ENCODE measurements around the gene BAD.
A peak's percentile ranks its signal among the peaks of the same experiment; 100 is the strongest.
"Not testable (repeated sequence)": the region's sequence is repeated elsewhere in the genome, so short reads cannot be mapped to it uniquely, and the experiment has no call there.

The BAD gene

GRCh38 chr11:64314805-64315561, 30.5 kb upstream of the BAD start:
- no peak for DNase-seq

DNA sequence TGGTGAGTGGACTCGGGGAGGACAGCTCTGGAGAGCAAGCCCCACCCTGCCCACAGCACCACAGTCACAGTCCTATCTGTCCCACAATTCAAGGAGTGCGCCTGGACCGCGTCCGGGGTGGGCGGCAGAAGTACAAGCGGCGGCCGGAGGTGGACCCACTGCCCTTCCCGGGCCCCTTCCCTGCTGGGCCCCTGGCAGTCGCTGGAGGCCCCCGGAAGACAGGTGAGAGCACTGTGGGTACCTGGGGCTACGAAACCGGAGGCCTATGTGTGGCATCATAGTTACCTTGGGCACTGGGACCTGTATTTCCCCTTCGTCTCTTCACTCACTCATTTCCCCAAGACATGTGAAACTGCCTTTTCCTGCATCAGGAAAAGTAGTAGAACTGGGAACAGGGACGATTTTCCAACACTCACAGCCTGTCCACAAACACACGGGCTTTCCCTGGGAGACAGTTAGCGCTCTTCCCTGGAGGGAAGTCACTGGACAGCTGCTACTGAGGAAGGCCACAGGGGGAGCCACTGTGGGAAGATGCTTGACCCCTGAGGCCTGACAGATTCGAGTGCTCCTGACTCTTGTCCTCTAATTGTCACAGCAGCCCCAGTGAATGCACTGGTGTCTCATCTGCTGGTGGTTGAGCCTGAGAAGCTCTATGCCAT, 29.8 kb upstream of the BAD start:
- no peak for DNase-seq

GRCh38 chr11:64313491-64314145, 29.2 kb upstream of the BAD start:
- no peak for DNase-seq

DNA sequence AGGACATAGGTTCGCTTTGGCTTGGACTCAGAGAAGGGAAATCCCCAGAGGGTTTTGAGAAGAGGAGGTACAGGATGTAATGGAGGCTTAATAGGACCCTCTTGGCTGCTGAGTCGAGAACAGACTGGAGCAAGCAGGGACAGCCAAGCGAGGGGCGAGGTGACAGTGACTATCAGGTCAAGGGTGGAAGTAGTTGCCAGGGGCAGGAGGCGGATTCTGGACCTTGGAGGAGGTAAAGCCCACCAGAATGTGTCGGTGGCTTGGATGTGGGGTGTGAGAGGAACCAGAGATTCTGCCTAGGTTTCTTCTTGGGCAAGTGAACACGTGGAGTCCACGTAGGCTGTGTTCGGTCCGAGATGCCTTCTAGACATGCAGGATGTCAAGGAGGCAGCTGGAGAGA, 28.5 kb upstream of the BAD start:
- no peak for DNase-seq

- DNase-seq: not testable (repeated sequence)
Measured at GRCh38 chr11:64307795-64308194, 23.3 kb upstream of the BAD start.

GRCh38 chr11:64306876-64307622, 22.6 kb upstream of the BAD start:
- DNase-seq: no peak

- no peak for DNase-seq
Measured at GRCh38 chr11:64306563-64306875, 22.1 kb upstream of the BAD start.

- DNase-seq: peak; percentile 61
Measured at GRCh38 chr11:64305691-64306562, 21.5 kb upstream of the BAD start.

DNA sequence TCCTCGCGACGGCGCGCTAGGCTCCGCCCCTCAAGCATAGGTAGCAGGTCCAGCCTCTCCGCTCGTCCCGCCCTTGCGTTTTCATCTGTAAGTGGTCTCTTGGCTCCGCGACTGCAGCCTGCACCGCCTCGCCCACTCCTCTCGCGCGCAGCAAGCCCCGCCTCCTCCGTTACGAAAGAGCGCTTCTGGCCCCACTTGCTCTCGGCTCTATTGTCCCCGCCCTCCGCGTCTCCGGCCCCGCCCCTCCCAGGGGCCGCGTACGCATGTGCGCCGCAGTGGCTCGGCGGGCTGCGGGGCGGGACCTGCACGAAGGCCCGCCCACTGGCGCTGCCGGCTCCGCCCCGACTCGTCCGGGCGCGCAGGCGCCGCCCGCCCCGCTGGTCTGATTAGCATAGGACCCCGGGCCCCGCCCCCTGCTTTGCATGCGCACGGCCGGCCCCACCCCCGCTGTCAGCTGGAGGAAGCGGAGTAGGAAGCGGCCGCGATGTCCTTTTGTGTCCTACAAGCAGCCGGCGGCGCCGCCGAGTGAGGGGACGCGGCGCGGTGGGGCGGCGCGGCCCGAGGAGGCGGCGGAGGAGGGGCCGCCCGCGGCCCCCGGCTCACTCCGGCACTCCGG, 20.7 kb upstream of the BAD start, which contains the start of gene ESRRA:
ESRRA (plus strand) TSS at position 450 of the 616 bp plus-strand sequence. CDS start 1,656 bp downstream, outside the sequence.
- peak; percentile 98 for DNase-seq

DNA sequence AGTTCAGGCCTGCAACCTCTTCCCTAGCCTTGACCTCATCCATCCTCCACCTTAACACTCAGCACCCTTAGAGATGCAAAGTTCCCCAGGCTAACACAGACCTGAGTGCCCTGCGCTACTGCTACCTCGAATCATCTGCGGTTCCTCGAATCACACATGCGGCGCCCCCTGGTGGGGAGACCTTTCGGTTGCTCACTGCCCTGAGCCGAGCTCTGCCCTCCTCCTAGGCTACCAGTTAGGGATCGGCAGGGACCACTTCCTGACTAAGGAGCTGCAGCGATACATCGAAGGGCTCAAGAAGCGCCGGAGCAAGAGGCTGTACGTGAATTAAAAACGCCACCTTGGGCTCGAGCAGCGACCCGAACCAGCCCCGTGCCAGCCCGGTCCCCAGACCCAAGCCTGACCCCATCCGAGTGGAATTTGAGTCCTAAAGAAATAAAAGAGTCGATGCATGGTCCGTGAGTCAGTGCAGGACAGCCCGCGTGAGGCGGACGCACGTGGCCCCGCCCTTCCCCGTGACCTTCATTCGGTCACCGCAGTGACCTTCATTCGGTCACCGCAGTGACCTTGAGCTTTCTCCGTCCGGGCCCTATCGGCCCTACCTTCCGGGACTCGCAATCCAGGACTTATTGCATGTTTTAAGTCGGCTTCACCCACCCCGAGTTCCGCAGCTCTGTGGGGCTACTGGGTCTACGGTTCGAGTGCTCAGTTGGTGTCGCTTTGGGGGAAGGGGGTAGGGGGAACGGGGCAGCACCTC, 20.0 kb upstream of the BAD start:
- DNase-seq: peak; percentile 90

DNA sequence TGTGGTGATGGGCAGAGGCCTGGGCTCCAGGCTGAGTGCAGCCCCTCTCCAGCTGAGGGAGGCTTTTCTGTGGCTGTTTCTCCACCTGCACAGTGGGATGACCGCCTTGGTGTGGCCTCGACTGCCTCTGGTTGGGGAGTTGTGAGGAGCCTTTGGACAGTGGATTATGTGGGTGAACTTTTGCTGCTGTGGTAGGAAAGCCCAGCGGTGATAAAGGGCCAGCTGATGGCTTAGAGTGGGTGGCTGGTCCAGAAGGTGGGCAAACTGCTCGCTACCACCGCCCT, 19.5 kb upstream of the BAD start:
- no peak for DNase-seq

GRCh38 chr11:64303109-64304031, 18.9 kb upstream of the BAD start:
- no peak for DNase-seq

DNA sequence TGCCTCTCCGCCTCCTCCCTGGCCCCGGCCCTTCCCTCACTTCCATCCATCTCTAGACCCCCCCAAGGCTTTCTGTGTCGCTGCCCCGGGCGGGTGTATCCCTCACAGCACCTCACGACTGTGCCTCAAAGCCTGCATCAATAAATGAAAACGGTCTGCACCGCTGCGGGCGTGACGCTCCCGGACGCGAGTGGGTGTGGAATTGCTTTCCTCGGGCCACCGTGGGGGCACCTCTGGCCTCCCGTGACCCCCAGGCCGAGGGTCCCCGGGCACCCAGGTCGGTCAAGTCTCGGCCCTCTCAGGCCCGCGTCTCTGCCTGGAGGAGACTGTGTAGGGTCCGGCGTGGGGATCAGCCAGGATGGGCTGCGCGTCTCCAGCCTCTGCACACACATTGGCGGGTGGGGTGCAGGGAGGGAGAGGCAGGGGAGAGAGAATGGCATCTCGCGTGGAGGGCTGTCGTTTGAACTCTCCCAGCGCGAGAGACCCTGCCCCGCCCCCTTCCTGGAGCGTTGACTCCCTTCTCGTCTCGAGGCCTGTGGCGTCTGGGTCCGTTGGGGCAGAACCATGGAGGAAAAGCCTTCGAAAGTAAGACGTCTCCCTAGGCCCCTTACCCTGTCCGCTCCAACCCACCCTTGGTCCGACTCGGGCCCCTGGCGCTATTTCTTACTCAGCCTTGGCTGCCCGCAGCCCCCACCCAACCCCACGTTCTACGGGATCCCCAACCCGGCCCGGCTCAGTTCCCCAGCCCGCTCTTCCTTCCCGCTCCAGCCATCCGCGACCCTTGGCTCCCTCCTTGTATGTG, 15.6 kb upstream of the BAD start, which contains the start of gene CATSPERZ:
CATSPERZ (plus strand) TSS at position 512 of the 802 bp plus-strand sequence; CDS start at position 565, 53 bp downstream.
- DNase-seq: no peak

DNA sequence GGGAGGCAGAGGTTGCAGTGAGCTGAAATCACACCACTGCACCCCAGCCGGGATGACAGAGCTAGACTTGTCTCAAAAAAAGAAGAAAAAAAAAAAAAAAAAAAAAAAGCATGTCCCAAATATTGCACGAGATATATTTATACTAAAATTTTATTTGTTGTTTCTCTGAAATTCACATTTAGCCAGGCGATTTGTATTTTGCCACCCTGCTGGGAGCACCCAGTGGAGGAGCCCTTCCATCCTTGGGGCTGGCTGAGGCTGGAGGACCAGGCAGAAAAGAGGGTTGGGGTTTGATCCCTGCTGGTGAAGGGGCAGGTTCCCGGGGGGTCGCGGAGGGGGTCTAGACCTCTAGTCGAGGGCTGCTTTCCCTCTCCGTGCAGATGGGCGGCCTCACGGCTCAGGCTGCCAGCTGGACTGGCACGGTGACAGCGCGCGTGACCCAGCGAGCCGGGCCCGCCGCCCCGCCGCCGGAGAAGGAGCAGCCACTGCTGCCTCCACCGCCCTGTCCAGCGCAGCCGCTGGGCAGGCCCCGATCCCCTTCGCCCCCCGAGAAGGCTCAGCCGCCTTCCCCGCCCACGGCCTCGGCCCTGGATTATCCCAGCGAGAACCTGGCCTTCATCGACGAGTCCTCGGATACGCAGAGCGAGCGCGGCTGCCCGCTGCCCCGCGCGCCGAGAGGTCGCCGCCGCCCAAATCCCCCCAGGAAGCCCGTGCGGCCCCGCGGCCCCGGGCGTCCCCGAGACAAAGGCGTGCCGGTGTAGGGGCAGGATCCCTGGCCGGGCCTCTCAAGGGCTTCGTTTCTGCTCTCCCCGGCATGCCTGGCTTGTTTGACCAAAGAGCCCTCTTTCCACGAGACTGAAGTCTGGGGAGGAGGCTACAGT, 14.7 kb upstream of the BAD start:
- no peak for DNase-seq

DNA sequence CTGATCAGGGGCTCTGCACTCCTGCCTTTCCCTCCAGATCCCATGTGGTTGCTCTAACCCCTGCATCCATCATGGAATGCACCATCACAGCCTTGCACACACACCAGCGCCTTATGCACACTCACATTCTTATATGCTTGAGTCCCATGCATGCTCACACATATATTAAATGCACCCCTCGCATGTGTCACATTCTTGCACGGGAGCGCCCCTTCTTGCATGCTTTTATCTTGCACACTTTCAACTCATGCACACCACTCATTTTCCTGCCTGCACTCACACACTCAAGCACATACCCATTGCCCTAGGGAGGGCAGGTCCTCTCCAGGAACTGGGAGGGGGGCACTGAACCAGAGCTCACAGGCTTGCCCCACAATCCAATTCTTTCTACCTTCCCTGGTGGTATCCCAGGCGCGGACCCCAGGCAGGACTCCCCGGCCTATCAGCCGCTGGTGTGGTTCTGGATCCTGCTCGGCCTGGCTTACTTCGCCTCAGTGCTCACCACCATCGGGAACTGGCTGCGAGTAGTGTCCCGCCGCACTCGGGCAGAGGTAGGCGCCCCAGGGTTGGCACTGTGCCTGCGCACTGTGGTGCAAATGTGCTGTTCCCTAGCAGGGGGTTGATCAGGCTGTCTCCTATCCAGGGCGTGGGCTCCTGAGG, 13.4 kb upstream of the BAD start:
- DNase-seq: no peak

GRCh38 chr11:64296830-64297698, 12.6 kb upstream of the BAD start:
- no peak for DNase-seq
